ENCODE data around the gene MAP3K5.
A peak's percentile ranks its signal among the peaks of the same experiment; 100 is the strongest.
"Not testable (repeated sequence)": the region's sequence is repeated elsewhere in the genome, so short reads cannot be mapped to it uniquely, and the experiment has no call there.

Gene MAP3K5

GRCh38 chr6:136720045-136720770 is 72.1 kb downstream of the MAP3K5 start:
- in situ Hi-C loops (cut with MboI; ENCODE audit: low sequenced_read_pairs, unreplicated experiment), result no loop called here
- TF ChIP-seq CTCF (IDR thresholded peaks at IDR 0.05; ENCODE audit: borderline replicate concordance, control extremely low read depth, extremely low read depth, insufficient read depth, missing control alignments), result no peak
- DNase-seq (ENCODE audit: low spot score), result peak; percentile 27

GRCh38 chr6:136719280-136720044 is 72.8 kb downstream of the MAP3K5 start:
- no peak for DNase-seq (ENCODE audit: low spot score)
- no peak for TF ChIP-seq CTCF (IDR thresholded peaks at IDR 0.05; ENCODE audit: borderline replicate concordance, control extremely low read depth, extremely low read depth, insufficient read depth, missing control alignments)
- in situ Hi-C loops (cut with MboI; ENCODE audit: low sequenced_read_pairs, unreplicated experiment), result no loop called here

- in situ Hi-C loops (cut with MboI; ENCODE audit: low sequenced_read_pairs, unreplicated experiment), result no loop called here
- no peak for DNase-seq (ENCODE audit: low spot score)
- no peak for TF ChIP-seq CTCF (IDR thresholded peaks at IDR 0.05; ENCODE audit: borderline replicate concordance, control extremely low read depth, extremely low read depth, insufficient read depth, missing control alignments)
These were observed 73.8 kb downstream of the MAP3K5 start for GRCh38 chr6:136718476-136718875.

GRCh38 chr6:136717716-136717990 is 74.6 kb downstream of the MAP3K5 start:
- no peak for TF ChIP-seq CTCF (IDR thresholded peaks at IDR 0.05; ENCODE audit: borderline replicate concordance, control extremely low read depth, extremely low read depth, insufficient read depth, missing control alignments)
- in situ Hi-C loops (cut with MboI; ENCODE audit: low sequenced_read_pairs, unreplicated experiment), result no loop called here
- no peak for DNase-seq (ENCODE audit: low spot score)

- no peak for TF ChIP-seq CTCF (IDR thresholded peaks at IDR 0.05; ENCODE audit: borderline replicate concordance, control extremely low read depth, extremely low read depth, insufficient read depth, missing control alignments)
- peak; percentile 26 for DNase-seq (ENCODE audit: low spot score)
- in situ Hi-C loops (cut with MboI; ENCODE audit: low sequenced_read_pairs, unreplicated experiment), result no loop called here
These were observed 75.2 kb downstream of the MAP3K5 start for GRCh38 chr6:136716917-136717715.

- in situ Hi-C loops (cut with MboI; ENCODE audit: low sequenced_read_pairs, unreplicated experiment); DNase-seq (ENCODE audit: low spot score): not testable (repeated sequence)
These were observed 79.6 kb downstream of the MAP3K5 start for GRCh38 chr6:136712642-136713041.

GRCh38 chr6:136711644-136712043 is 80.6 kb downstream of the MAP3K5 start:
- in situ Hi-C loops (cut with MboI; ENCODE audit: low sequenced_read_pairs, unreplicated experiment), result no loop called here
- DNase-seq (ENCODE audit: low spot score), result no peak
- TF ChIP-seq CTCF (IDR thresholded peaks at IDR 0.05; ENCODE audit: borderline replicate concordance, control extremely low read depth, extremely low read depth, insufficient read depth, missing control alignments), result no peak
